GM12864 (cell line): ENCODE data around the gene SH2B3.
A peak's percentile ranks its signal among the peaks of the same experiment; 100 is the strongest.

Source experiments
- DNase-seq: peaks from one replicate; pipeline ENCODE4 v3.0.0-alpha.2; 2011; ENCODE audit warnings: low read depth
- H3K4me3 ChIP-seq: 2 replicates; pipeline ENCODE4 v1.5.1; 2011; ENCODE audit warnings: mild to moderate bottlenecking, low read depth, low read length, control low read depth
- TF ChIP-seq, protein P1 (sequence below): IDR thresholded peaks from 2 replicates; pipeline ENCODE4 v1.5.1; 2011; ENCODE audit warnings: low read depth, mild to moderate bottlenecking, moderate library complexity, low read length, control low read depth, inconsistent platforms; ENCODE audit errors: missing control alignments

SH2B3 gene

DNA sequence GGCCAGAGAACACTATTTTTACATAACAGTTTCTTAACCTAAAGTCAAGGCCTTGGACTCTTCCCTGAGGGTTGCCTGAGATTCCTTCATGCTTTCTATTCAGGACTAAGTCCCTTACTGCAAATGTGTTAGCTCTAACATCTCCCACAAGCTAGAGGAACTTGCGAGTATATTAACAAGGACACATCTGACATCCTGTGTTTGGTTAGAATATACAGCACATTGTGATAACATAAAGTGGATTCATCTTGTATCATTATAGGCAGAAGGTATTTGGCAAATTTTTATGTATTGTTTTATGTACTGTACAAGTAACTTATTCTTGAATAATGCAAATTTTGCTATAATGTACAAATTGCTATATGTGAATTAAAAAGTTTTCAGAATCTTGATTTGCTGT, 45.5 kb downstream of the SH2B3 start:
- DNase-seq: no peak
- no peak overlapping the region for H3K4me3 ChIP-seq
- TF ChIP-seq, protein P1, sequence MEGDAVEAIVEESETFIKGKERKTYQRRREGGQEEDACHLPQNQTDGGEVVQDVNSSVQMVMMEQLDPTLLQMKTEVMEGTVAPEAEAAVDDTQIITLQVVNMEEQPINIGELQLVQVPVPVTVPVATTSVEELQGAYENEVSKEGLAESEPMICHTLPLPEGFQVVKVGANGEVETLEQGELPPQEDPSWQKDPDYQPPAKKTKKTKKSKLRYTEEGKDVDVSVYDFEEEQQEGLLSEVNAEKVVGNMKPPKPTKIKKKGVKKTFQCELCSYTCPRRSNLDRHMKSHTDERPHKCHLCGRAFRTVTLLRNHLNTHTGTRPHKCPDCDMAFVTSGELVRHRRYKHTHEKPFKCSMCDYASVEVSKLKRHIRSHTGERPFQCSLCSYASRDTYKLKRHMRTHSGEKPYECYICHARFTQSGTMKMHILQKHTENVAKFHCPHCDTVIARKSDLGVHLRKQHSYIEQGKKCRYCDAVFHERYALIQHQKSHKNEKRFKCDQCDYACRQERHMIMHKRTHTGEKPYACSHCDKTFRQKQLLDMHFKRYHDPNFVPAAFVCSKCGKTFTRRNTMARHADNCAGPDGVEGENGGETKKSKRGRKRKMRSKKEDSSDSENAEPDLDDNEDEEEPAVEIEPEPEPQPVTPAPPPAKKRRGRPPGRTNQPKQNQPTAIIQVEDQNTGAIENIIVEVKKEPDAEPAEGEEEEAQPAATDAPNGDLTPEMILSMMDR: no peak

- no peak for DNase-seq
- H3K4me3 ChIP-seq: no peak overlapping the region
- TF ChIP-seq, protein P1: peak; percentile 70
Measured at GRCh38 chr12:111451649-111452129, 46.0 kb downstream of the SH2B3 start.

DNA sequence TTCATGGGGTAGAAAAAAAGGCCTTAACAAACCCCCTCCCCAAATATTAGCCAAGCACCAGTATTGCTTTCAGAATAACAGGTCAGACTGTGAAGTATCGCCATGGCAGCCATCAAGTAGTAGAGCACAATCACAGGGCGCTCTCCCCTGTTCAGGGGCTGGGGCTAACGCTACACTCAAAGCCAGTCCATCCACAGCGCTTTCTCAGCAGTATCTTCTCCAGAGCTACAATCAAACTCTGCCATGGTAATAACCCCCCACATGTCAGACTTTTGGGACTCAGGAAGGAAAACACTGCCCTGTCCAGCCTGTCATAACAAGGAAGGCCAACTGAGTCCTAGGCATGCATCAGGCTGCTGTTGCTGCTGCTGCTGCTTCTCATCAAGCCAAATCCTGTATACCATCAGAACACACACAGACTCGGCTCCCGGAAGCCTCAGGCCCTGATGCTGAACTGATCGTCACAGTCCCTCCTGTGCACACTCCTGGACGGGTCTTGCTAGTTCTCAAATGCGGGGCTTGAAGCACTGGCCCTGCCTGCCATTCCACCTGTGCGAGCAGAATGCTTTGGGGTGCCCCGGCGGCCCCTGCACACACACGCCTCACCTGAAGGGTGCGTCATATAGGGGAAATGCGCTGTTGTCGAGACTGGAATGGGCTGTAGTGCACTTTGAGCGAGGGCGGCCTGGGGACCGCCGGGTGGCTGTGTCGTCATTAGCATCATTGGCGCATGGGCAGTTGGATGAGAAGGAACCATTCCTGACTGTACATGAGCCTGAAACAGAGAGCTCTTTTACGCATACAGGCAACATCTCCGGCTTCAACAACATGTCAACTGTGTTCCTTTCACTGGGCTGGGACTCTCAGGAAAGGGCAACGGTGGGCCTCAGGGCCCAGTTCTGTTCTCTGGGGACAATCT, 47.6 kb downstream of the SH2B3 start:
- no peak overlapping the region for H3K4me3 ChIP-seq
- TF ChIP-seq, protein P1: no peak
- DNase-seq: no peak

- no peak for DNase-seq
- TF ChIP-seq, protein P1: no peak
- no peak overlapping the region for H3K4me3 ChIP-seq
Measured at GRCh38 chr12:111454311-111454710, 48.6 kb downstream of the SH2B3 start.

GRCh38 chr12:111454716-111455447, 49.2 kb downstream of the SH2B3 start:
- TF ChIP-seq, protein P1: no peak
- no peak for DNase-seq
- H3K4me3 ChIP-seq: no peak overlapping the region

- no peak overlapping the region for H3K4me3 ChIP-seq
- DNase-seq: no peak
- TF ChIP-seq, protein P1: no peak
Measured at GRCh38 chr12:111455448-111456320, 50.0 kb downstream of the SH2B3 start.
